K562 (cell line): Measurements from ENCODE around the gene GFAP. TPM values are rescaled to one million over a fixed set of nuclear protein-coding genes. Genes with fewer than 3 reads are reported as not detected.

Experiments
- ASH1L ChIP-seq: fragments of 450-650 bp; IDR thresholded peaks from 2 replicates; pipeline ENCODE4 v1.6.1; 2018; ENCODE audit warnings: borderline replicate concordance, mild to moderate bottlenecking, low read depth; ENCODE audit not compliant: partially characterized antibody
- BHLHE40 ChIP-seq: IDR thresholded peaks from 2 replicates; pipeline ENCODE4 v1.6.1; 2011; ENCODE audit warnings: low read length, improper control_type of control experiment
- CBX8 ChIP-seq: fragments of 200-600 bp; sonication (generic); IDR thresholded peaks from 2 replicates; pipeline ENCODE4 v1.6.1; 2012; ENCODE audit warnings: borderline replicate concordance, mixed run types, low read depth, mild to moderate bottlenecking, moderate library complexity, mixed read lengths, low read length, control low read depth, inconsistent platforms; ENCODE audit not compliant: poor library complexity, severe bottlenecking; ENCODE audit errors: extremely low read depth
- E2F1 ChIP-seq: sonication (generic); formaldehyde crosslinking; IDR thresholded peaks from 2 replicates; pipeline ENCODE4 v1.8.1; 2023; ENCODE audit warnings: mild to moderate bottlenecking, missing genetic modification reagents, moderate library complexity
- EHMT2 ChIP-seq: fragments of 450-650 bp; IDR thresholded peaks from 2 replicates; pipeline ENCODE4 v1.6.1; 2018; ENCODE audit warnings: antibody characterized with exemption
- ELF4 ChIP-seq: fragments of 450-650 bp; formaldehyde crosslinking; IDR thresholded peaks from 2 replicates; pipeline ENCODE4 v1.4.0; 2022; ENCODE audit warnings: missing genetic modification characterization
- FOXP1 ChIP-seq: sonication (generic); formaldehyde crosslinking; IDR thresholded peaks from 2 replicates; pipeline ENCODE4 v1.8.0; 2022; ENCODE audit warnings: mild to moderate bottlenecking, missing genetic modification reagents
- FUS ChIP-seq: fragments of 200-400 bp; formaldehyde crosslinking; optimal IDR thresholded peaks from 2 replicates; pipeline ENCODE3; 2017; ENCODE audit warnings: low read depth, low read length
- HNRNPLL ChIP-seq: fragments of 200-400 bp; formaldehyde crosslinking; IDR thresholded peaks from 2 replicates; pipeline ENCODE4 v1.6.1; 2017; ENCODE audit warnings: low read length, low read depth, mild to moderate bottlenecking; ENCODE audit not compliant: poor library complexity, severe bottlenecking
- KDM5B ChIP-seq: fragments of 200-600 bp; sonication (generic); IDR thresholded peaks from 2 replicates; pipeline ENCODE4 v1.6.1; 2012; ENCODE audit warnings: low read depth, mild to moderate bottlenecking, moderate library complexity, low read length, control low read depth, inconsistent platforms; ENCODE audit not compliant: insufficient replicate concordance
- MTA3 ChIP-seq: fragments of 450-650 bp; formaldehyde crosslinking; IDR thresholded peaks from 2 replicates; pipeline ENCODE4 v1.6.1; 2017; ENCODE audit warnings: mild to moderate bottlenecking, borderline replicate concordance
- NFRKB ChIP-seq: fragments of 450-650 bp; IDR thresholded peaks from 2 replicates; pipeline ENCODE4 v1.6.1; 2016; ENCODE audit warnings: low read depth
- RBBP5 ChIP-seq: fragments of 200-600 bp; sonication (generic); IDR thresholded peaks from 2 replicates; pipeline ENCODE4 v1.6.1; 2012; ENCODE audit warnings: borderline replicate concordance, mild to moderate bottlenecking, low read length, control low read depth, inconsistent platforms; ENCODE audit not compliant: insufficient read depth, poor library complexity, severe bottlenecking
- RNF2 ChIP-seq: sonication (generic); IDR thresholded peaks from 2 replicates; pipeline ENCODE4 v1.6.1; 2016
- SLC30A9 ChIP-seq: fragments of 250-450 bp; sonication (Bioruptor Pico); IDR thresholded peaks from 2 replicates; pipeline ENCODE4 v1.8.0; 2022; ENCODE audit warnings: mild to moderate bottlenecking, moderate library complexity
- SP1 ChIP-seq: sonication (generic); formaldehyde crosslinking; IDR thresholded peaks from 2 replicates; pipeline ENCODE4 v1.8.1; 2022; ENCODE audit warnings: mild to moderate bottlenecking, missing genetic modification reagents
- STAT6 ChIP-seq: sonication (generic); formaldehyde crosslinking; IDR thresholded peaks from 2 replicates; pipeline ENCODE4 v1.8.1; 2023; ENCODE audit warnings: mild to moderate bottlenecking, missing genetic modification reagents
- TAF7 ChIP-seq: fragments of 450-650 bp; IDR thresholded peaks from 2 replicates; pipeline ENCODE4 v1.6.1; 2016; ENCODE audit warnings: missing genetic modification characterization, missing compliant biosample characterization
- TCF3 ChIP-seq: sonication (generic); formaldehyde crosslinking; IDR thresholded peaks from 2 replicates; pipeline ENCODE4 v1.4.0; 2020; ENCODE audit warnings: mild to moderate bottlenecking, missing genetic modification reagents
- ZBTB17 ChIP-seq: fragments of 450-650 bp; formaldehyde crosslinking; IDR thresholded peaks from 2 replicates; pipeline ENCODE4 v1.4.0; 2020; ENCODE audit warnings: mild to moderate bottlenecking
- ZKSCAN1 ChIP-seq: fragments of 150-350 bp; IDR thresholded peaks from 2 replicates; pipeline ENCODE4 v1.6.1; 2016; ENCODE audit warnings: low read depth, low read length
- ZNF232 ChIP-seq: sonication (generic); formaldehyde crosslinking; IDR thresholded peaks from 2 replicates; pipeline ENCODE4 v1.8.0; 2022; ENCODE audit warnings: mild to moderate bottlenecking, missing genetic modification reagents
- ZNF668 ChIP-seq: fragments of 250-450 bp; sonication (Bioruptor Pico); IDR thresholded peaks from 2 replicates; pipeline ENCODE4 v1.8.0; 2022; ENCODE audit warnings: mild to moderate bottlenecking, inconsistent platforms
- ZNF696 ChIP-seq: fragments of 250-450 bp; sonication (Bioruptor Pico); conservative IDR thresholded peaks from 2 replicates; pipeline ENCODE4 v1.4.0; 2020; ENCODE audit warnings: mild to moderate bottlenecking, moderate library complexity
- polyA plus RNA-seq, 8 experiments: library from polyadenylated mRNA; depleted of rRNA in 4 of 8; stranded (reverse) in 5 of 8; unstranded in 3 of 8; fragments of >200 nt; fragmentation: Nextera tagmentation in 2 of 8; fragmentation: Illumina TruSeq in 1 of 8; extraction: Ambion mirVana in 2 of 8; extraction: Trizol in 1 of 8; gene quantifications; 2 replicates each; pipeline versions ENCODE4 v1.2.1 to v1.2.3, GENCODE V29; 2011 to 2014; ENCODE audit warnings: inconsistent platforms in 1 of 8, missing spikeins in 1 of 8
- total RNA-seq, 7 experiments: library from RNA; depleted of rRNA in 6 of 7; stranded (reverse); fragments of >200 nt in 6 of 7; fragmentation: Illumina TruSeq in 2 of 7; extraction: Trizol in 2 of 7; gene quantifications; 2 replicates each; pipeline versions ENCODE4 v1.2.1 to v1.2.3, GENCODE V29; 2011 to 2021; ENCODE audit warnings: low replicate concordance in 1 of 7

GFAP gene
- total and polyA plus RNA-seq, 9 of the 15 experiments (the other 6 are each of a cell fraction or from before 2014, with no cell fraction given): 0.07 to 1.4 (median 0.60) TPM; not detected in 1

DNA sequence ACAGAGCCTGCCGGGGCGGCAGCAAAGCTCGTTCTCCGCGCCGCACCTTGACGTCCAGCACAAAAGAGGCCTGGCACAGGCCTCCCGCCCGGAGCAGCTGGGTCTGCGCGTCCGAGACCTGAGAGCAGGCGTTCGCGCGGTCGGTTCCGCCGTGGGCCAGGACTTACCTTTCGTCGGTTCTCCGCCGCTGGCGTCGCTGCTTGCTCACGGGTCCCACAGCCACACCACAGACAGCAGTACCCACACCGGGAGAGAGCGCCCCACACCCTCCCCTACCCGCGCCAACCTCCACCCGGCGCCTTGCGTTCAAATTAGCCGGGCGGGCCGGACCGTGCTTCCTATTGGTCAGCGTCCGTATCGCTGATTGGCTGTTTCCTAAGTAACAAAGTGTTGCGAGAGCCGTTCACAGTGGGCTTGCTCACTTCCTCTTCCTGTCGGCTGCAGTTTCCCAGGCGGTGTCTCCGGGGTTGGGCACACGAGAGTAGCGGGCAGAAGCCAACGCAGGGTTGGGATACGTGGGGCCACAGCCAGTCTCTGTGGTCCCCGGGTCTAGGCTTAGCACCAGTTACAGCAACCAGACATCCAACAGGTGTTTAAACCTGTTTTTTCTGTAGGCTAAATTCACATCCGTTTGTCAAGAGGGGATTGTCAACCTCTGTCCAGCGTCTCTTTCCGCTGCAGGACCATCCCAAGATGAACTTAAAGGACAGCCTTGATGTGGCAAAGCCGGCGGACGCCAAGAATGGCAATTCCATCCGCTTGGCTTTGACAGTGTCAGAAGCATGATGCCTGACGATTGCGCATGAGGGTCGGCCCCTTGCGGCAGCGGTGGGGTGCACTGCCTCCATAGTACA is 32.4 kb upstream of the GFAP start, which contains the start of gene KIF18B (continued):
- TF ChIP-seq RBBP5 (peak; percentile 80), ZKSCAN1 (0 out of 2 replicates have a peak, but pooled peaks have one; percentile 44), RNF2 (peak; percentile 27; the same call in 1 of the 2 replicates), TCF3 (CRISPR knock-in tag) (no peak), SLC30A9 (no peak), HNRNPLL (peak; percentile 58), NFRKB (0 out of 2 replicates have a peak, but pooled peaks have one; percentile 17), ASH1L (peak; percentile 83), ELF4 (CRISPR knock-in tag) (peak; percentile 88), FUS (no peak), ZNF668 (0 out of 2 replicates have a peak, but pooled peaks have one; percentile 18), TAF7 (tag) (peak; percentile 23), STAT6 (CRISPR knock-in tag) (peak; percentile 66; the same call in 1 of the 2 replicates), ZNF232 (CRISPR knock-in tag) (peak; percentile 68; the same call in 1 of the 2 replicates), FOXP1 (peak; percentile 50), MTA3 (peak; percentile 56; the same call in 1 of the 2 replicates), ZBTB17 (CRISPR knock-in tag) (0 out of 2 replicates have a peak, but pooled peaks have one; percentile 47), EHMT2 (peak; percentile 92), E2F1 (CRISPR knock-in tag) (peak; percentile 87), SP1 (CRISPR knock-in tag) (peak; percentile 76), BHLHE40 (peak; percentile 26; the same call in 1 of the 2 replicates), KDM5B (peak; percentile 94), CBX8 (no peak), ZNF696 (CRISPR knock-in tag) (no peak)
